ENCODE measurements around the gene PRKAG3.
"Not testable (repeated sequence)": the region's sequence is repeated elsewhere in the genome, so short reads cannot be mapped to it uniquely, and the experiment has no call there.

Gene PRKAG3

GRCh38 chr2:218780046-218780445 is 51.6 kb downstream of the PRKAG3 start:
- no peak for DNase-seq

- no peak for DNase-seq
Observed at GRCh38 chr2:218777276-218777990, 54.2 kb downstream of the PRKAG3 start.

GRCh38 chr2:218776488-218776887 is 55.1 kb downstream of the PRKAG3 start:
- DNase-seq, result no peak

- DNase-seq, result no peak
Observed at GRCh38 chr2:218773881-218774280, 57.7 kb downstream of the PRKAG3 start.

- DNase-seq, result not testable (repeated sequence)
Observed at GRCh38 chr2:218772759-218773158, 58.8 kb downstream of the PRKAG3 start.

Measured in activated T-cell treated with anti-CD3 and anti-CD28 coated beads for 4 hours (primary cell).